GM23338 (cell line): Measurements from ENCODE around the gene CAT. TPM values are rescaled to one million over a fixed set of nuclear protein-coding genes. Genes with fewer than 3 reads are reported as not detected.

ENCODE experiments used
- ATAC-seq: fragments of 200-7000 bp; cut with Tn5 transposase; 3 replicates; pipeline ENCODE4 v1.9.1; 2020
- DNase-seq: peaks from one replicate; pipeline ENCODE4 v3.0.0-alpha.2; 2015; ENCODE audit warnings: low spot score
- H2AFZ ChIP-seq: fragments of 200-600 bp; sonication (generic); 2 replicates; pipeline ENCODE4 v1.8.0; 2016; ENCODE audit warnings: antibody characterized with exemption, mild to moderate bottlenecking, moderate library complexity
- H3F3A ChIP-seq: fragments of 200-600 bp; sonication (generic); replicated peaks from 2 replicates; pipeline ENCODE4 v1.8.0; 2017; ENCODE audit warnings: antibody characterized with exemption, mixed run types, low read depth
- H3K27ac ChIP-seq: fragments of 200-600 bp; sonication (generic); 2 replicates; pipeline ENCODE4 v1.6.1; 2016; ENCODE audit warnings: low read depth
- H3K27me3 ChIP-seq: fragments of 200-600 bp; sonication (generic); 2 replicates; pipeline ENCODE4 v1.8.0; 2016; ENCODE audit warnings: mild to moderate bottlenecking, mixed run types, moderate library complexity; ENCODE audit not compliant: insufficient read depth
- H3K36me3 ChIP-seq: fragments of 200-600 bp; sonication (generic); 2 replicates; pipeline ENCODE4 v1.8.0; 2016; ENCODE audit warnings: mild to moderate bottlenecking; ENCODE audit not compliant: insufficient read depth
- H3K4me1 ChIP-seq: fragments of 200-600 bp; sonication (generic); 2 replicates; pipeline ENCODE4 v1.8.0; 2016; ENCODE audit warnings: mild to moderate bottlenecking, moderate library complexity; ENCODE audit not compliant: insufficient read depth
- H3K4me2 ChIP-seq: fragments of 200-600 bp; sonication (generic); 2 replicates; pipeline ENCODE4 v1.7.1; 2017; ENCODE audit warnings: mixed run types
- H3K4me3 ChIP-seq: fragments of 200-600 bp; sonication (generic); 2 replicates; pipeline ENCODE4 v1.6.1; 2016; ENCODE audit warnings: mixed run types
- H3K79me2 ChIP-seq: fragments of 200-600 bp; sonication (generic); replicated peaks from 2 replicates; pipeline ENCODE4 v1.8.0; 2017; ENCODE audit warnings: mild to moderate bottlenecking; ENCODE audit not compliant: insufficient read depth
- H3K9me2 ChIP-seq: fragments of 200-600 bp; sonication (generic); 2 replicates; pipeline ENCODE4 v1.8.0; 2017; ENCODE audit not compliant: insufficient read depth
- H4K20me1 ChIP-seq: fragments of 200-600 bp; sonication (generic); replicated peaks from 2 replicates; pipeline ENCODE4 v1.8.0; 2017; ENCODE audit warnings: mild to moderate bottlenecking; ENCODE audit not compliant: insufficient read depth
- H3K27ac Mint-ChIP-seq: 2 replicates; pipeline ENCODE4 v1.8.0; 2020; ENCODE audit warnings: inconsistent platforms, mild to moderate bottlenecking, moderate library complexity, mixed read lengths
- H3K27me3 Mint-ChIP-seq: 3 replicates; pipeline ENCODE4 v1.8.0; 2022; ENCODE audit warnings: low read depth, mild to moderate bottlenecking, moderate library complexity, mixed read lengths, inconsistent platforms; ENCODE audit not compliant: insufficient read depth, poor library complexity
- H3K36me3 Mint-ChIP-seq: 3 replicates; pipeline ENCODE4 v1.8.0; 2021; ENCODE audit warnings: low read depth, mild to moderate bottlenecking, inconsistent platforms, moderate library complexity, mixed read lengths
- H3K4me1 Mint-ChIP-seq: 3 replicates; pipeline ENCODE4 v1.8.0; 2020; ENCODE audit warnings: mild to moderate bottlenecking, inconsistent platforms, mixed read lengths
- H3K4me3 Mint-ChIP-seq: 3 replicates; pipeline ENCODE4 v1.8.0; 2021; ENCODE audit warnings: moderate library complexity, mild to moderate bottlenecking, inconsistent platforms, mixed read lengths
- H3K9me3 Mint-ChIP-seq: 3 replicates; pipeline ENCODE4 v1.8.0; 2020; ENCODE audit warnings: moderate library complexity, mild to moderate bottlenecking, inconsistent platforms, mixed read lengths
- CREB1 ChIP-seq: fragments of 250-450 bp; sonication (Bioruptor Pico); IDR thresholded peaks from 2 replicates; pipeline ENCODE4 v1.5.0; 2020; ENCODE audit warnings: low read depth, mild to moderate bottlenecking, moderate library complexity
- EZH2phosphoT487 ChIP-seq: fragments of 200-600 bp; sonication (generic); IDR thresholded peaks from one replicate; pipeline ENCODE4 v1.8.1; 2018; ENCODE audit warnings: antibody characterized with exemption; ENCODE audit not compliant: unreplicated experiment
- JUNB ChIP-seq: IDR thresholded peaks from one replicate; pipeline ENCODE4 v1.6.1; 2016; ENCODE audit warnings: antibody characterized with exemption; ENCODE audit not compliant: unreplicated experiment
- NANOG ChIP-seq: IDR thresholded peaks from 2 replicates; pipeline ENCODE4 v1.6.1; 2016; ENCODE audit warnings: antibody characterized with exemption, borderline replicate concordance
- POLR2AphosphoS5 ChIP-seq: IDR thresholded peaks from 2 replicates; pipeline ENCODE4 v1.6.1; 2016; ENCODE audit warnings: antibody characterized with exemption, low read depth
- STAT1 ChIP-seq: IDR thresholded peaks from one replicate; pipeline ENCODE4 v1.6.1; 2016; ENCODE audit warnings: antibody characterized with exemption; ENCODE audit not compliant: unreplicated experiment
- ZNF114 ChIP-seq: fragments of 250-450 bp; sonication (Bioruptor Pico); IDR thresholded peaks from 2 replicates; pipeline ENCODE4 v1.5.0; 2020; ENCODE audit warnings: mild to moderate bottlenecking, moderate library complexity
- ZNF331 ChIP-seq: fragments of 250-450 bp; sonication (Bioruptor Pico); IDR thresholded peaks from 2 replicates; pipeline ENCODE4 v1.5.0; 2020; ENCODE audit warnings: low read depth, mild to moderate bottlenecking, moderate library complexity
- polyA plus RNA-seq: library from polyadenylated mRNA; unstranded; fragments of >200 nt; fragmentation: Nextera tagmentation; extraction: Ambion mirVana; gene quantifications from 2 replicates; pipeline ENCODE4 v1.2.1, GENCODE V29; 2016
- total RNA-seq: library from RNA; depleted of rRNA; stranded (reverse); fragments of >200 nt; shearing (Covaris generic); gene quantifications from 2 replicates; pipeline ENCODE4 v1.2.3, GENCODE V29; 2014
- TF ChIP-seq, protein P1 (sequence below): fragments of 250-450 bp; sonication (Bioruptor Pico); IDR thresholded peaks from 2 replicates; pipeline ENCODE4 v1.5.0; 2020; ENCODE audit warnings: mild to moderate bottlenecking, moderate library complexity
- TF ChIP-seq, protein P2 (sequence below): IDR thresholded peaks from one replicate; pipeline ENCODE4 v1.6.1; 2018; ENCODE audit warnings: antibody characterized with exemption; ENCODE audit not compliant: unreplicated experiment
- TF ChIP-seq, protein P3 (sequence below), 2 experiments: fragments of 200-600 bp in 1 of 2; sonication (generic) in 1 of 2; conservative IDR thresholded peaks; 2 replicates each; pipeline versions ENCODE4 v1.5.1 to v1.6.1; 2016 to 2017; ENCODE audit warnings: antibody characterized with exemption in 2 of 2, low read depth in 2 of 2, mild to moderate bottlenecking in 2 of 2, moderate library complexity in 1 of 2

The CAT gene
- total and polyA plus RNA-seq, 2 experiments from 2014 or later: 15.9 to 24.0 TPM

DNA sequence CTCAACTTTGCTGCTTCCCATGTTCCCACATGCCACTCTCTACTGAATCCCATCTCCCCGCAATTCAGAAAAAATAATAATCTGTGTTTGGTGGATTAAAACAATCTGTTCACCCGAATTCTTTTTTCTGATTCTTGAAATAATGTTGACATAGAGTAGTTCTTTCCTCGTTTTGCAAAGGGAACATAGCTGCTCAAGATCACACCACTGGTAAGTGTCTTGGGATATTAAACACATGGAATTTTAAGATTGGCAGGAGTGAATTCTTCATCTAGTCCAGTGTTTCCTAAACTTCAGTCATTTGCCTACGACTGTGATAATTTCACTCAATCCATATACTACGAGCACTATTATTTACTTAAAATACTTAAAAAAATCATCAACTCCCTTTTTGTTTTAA, 68.9 kb downstream of the CAT start:
- Mint-ChIP-seq H3K27me3 (peaks cover 4% of the 10 kb centered on the region), H3K36me3 (no peaks in the 10 kb centered on the region), H3K4me1 (no peaks in the 10 kb centered on the region; the same call in 2 of the 3 replicates), H3K9me3 (no peaks in the 10 kb centered on the region), H3K27ac (no peak overlapping the region), H3K4me3 (no peak overlapping the region)
- no peak for DNase-seq
- Histone ChIP-seq H3K27ac (no peak overlapping the region), H4K20me1 (no peaks in the 10 kb centered on the region), H3K4me3 (no peak overlapping the region), H2AFZ (peak overlapping the region; percentile 70; the same call in 1 of the 2 replicates), H3K9me2 (no peaks in the 10 kb centered on the region; the same call in 1 of the 2 replicates), H3K79me2 (no peaks in the 10 kb centered on the region), H3K36me3 (no peaks in the 10 kb centered on the region), H3K4me1 (no peaks in the 10 kb centered on the region), H3K4me2 (no peak overlapping the region), H3F3A (no peaks in the 10 kb centered on the region), H3K27me3 (no peaks in the 10 kb centered on the region)
- no peak for TF ChIP-seq EZH2phosphoT487
- no peak for TF ChIP-seq POLR2AphosphoS5
- TF ChIP-seq ZNF114 (CRISPR knock-in tag): no peak
- no peak for TF ChIP-seq ZNF331
- TF ChIP-seq CREB1 (CRISPR knock-in tag): no peak
- no peak for TF ChIP-seq STAT1
- TF ChIP-seq NANOG: no peak
- ATAC-seq: no peak

DNA sequence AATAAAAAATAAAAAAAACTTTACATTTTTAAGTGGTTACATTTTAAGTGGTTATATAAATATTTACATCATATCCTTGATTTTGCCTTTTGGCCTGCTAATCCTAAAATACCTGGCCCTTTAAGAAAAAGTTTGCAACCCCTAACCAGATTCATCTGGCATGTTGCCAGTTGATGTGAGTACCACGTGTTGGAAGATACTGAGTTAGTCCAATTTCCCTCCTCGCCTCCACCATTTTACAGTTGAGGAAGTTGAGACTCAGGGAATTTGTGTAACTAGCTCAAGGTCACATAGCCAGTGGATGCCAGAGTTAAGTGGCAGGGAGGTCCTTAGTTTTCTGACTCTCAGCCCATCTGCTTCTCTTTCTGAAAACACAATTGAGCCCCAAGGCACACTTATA, 69.8 kb downstream of the CAT start:
- H4K20me1 ChIP-seq: no peaks in the 10 kb centered on the region
- H3K36me3 ChIP-seq: no peaks in the 10 kb centered on the region
- DNase-seq: no peak
- H3K79me2 ChIP-seq: no peaks in the 10 kb centered on the region
- no peak overlapping the region for H3K27ac ChIP-seq
- 0 out of 2 replicates have a peak overlapping the region, but pooled peaks have one; percentile 28 for H2AFZ ChIP-seq
- Mint-ChIP-seq H3K4me3 (no peak overlapping the region), H3K36me3 (no peaks in the 10 kb centered on the region), H3K27ac (no peak overlapping the region), H3K4me1 (peaks cover 3% of the 10 kb centered on the region), H3K9me3 (no peaks in the 10 kb centered on the region), H3K27me3 (peaks cover 6% of the 10 kb centered on the region)
- no peak overlapping the region for H3K4me3 ChIP-seq
- H3K4me1 ChIP-seq: 0 out of 2 replicates have a peak, but pooled peaks cover 2% of the 10 kb centered on the region
- no peak for ATAC-seq
- H3K9me2 ChIP-seq: no peaks in the 10 kb centered on the region; the same call in 1 of the 2 replicates
- H3K4me2 ChIP-seq: no peak overlapping the region
- no peaks in the 10 kb centered on the region for H3K27me3 ChIP-seq
- H3F3A ChIP-seq: no peaks in the 10 kb centered on the region
- TF ChIP-seq JUNB (no peak), POLR2AphosphoS5 (no peak), CREB1 (CRISPR knock-in tag) (no peak), ZNF331 (no peak), ZNF114 (CRISPR knock-in tag) (no peak), STAT1 (no peak)
- TF ChIP-seq, protein P1, sequence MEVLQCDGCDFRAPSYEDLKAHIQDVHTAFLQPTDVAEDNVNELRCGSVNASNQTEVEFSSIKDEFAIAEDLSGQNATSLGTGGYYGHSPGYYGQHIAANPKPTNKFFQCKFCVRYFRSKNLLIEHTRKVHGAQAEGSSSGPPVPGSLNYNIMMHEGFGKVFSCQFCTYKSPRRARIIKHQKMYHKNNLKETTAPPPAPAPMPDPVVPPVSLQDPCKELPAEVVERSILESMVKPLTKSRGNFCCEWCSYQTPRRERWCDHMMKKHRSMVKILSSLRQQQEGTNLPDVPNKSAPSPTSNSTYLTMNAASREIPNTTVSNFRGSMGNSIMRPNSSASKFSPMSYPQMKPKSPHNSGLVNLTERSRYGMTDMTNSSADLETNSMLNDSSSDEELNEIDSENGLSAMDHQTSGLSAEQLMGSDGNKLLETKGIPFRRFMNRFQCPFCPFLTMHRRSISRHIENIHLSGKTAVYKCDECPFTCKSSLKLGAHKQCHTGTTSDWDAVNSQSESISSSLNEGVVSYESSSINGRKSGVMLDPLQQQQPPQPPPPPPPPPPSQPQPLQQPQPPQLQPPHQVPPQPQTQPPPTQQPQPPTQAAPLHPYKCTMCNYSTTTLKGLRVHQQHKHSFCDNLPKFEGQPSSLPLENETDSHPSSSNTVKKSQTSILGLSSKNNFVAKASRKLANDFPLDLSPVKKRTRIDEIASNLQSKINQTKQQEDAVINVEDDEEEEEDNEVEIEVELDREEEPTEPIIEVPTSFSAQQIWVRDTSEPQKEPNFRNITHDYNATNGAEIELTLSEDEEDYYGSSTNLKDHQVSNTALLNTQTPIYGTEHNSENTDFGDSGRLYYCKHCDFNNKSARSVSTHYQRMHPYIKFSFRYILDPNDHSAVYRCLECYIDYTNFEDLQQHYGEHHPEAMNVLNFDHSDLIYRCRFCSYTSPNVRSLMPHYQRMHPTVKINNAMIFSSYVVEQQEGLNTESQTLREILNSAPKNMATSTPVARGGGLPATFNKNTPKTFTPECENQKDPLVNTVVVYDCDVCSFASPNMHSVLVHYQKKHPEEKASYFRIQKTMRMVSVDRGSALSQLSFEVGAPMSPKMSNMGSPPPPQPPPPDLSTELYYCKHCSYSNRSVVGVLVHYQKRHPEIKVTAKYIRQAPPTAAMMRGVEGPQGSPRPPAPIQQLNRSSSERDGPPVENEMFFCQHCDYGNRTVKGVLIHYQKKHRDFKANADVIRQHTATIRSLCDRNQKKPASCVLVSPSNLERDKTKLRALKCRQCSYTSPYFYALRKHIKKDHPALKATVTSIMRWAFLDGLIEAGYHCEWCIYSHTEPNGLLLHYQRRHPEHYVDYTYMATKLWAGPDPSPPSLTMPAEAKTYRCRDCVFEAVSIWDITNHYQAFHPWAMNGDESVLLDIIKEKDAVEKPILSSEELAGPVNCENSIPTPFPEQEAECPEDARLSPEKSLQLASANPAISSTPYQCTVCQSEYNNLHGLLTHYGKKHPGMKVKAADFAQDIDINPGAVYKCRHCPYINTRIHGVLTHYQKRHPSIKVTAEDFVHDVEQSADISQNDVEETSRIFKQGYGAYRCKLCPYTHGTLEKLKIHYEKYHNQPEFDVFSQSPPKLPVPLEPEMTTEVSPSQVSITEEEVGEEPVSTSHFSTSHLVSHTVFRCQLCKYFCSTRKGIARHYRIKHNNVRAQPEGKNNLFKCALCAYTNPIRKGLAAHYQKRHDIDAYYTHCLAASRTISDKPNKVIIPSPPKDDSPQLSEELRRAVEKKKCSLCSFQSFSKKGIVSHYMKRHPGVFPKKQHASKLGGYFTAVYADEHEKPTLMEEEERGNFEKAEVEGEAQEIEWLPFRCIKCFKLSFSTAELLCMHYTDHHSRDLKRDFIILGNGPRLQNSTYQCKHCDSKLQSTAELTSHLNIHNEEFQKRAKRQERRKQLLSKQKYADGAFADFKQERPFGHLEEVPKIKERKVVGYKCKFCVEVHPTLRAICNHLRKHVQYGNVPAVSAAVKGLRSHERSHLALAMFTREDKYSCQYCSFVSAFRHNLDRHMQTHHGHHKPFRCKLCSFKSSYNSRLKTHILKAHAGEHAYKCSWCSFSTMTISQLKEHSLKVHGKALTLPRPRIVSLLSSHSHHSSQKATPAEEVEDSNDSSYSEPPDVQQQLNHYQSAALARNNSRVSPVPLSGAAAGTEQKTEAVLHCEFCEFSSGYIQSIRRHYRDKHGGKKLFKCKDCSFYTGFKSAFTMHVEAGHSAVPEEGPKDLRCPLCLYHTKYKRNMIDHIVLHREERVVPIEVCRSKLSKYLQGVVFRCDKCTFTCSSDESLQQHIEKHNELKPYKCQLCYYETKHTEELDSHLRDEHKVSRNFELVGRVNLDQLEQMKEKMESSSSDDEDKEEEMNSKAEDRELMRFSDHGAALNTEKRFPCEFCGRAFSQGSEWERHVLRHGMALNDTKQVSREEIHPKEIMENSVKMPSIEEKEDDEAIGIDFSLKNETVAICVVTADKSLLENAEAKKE (CRISPR knock-in tag): no peak
- TF ChIP-seq, protein P2, sequence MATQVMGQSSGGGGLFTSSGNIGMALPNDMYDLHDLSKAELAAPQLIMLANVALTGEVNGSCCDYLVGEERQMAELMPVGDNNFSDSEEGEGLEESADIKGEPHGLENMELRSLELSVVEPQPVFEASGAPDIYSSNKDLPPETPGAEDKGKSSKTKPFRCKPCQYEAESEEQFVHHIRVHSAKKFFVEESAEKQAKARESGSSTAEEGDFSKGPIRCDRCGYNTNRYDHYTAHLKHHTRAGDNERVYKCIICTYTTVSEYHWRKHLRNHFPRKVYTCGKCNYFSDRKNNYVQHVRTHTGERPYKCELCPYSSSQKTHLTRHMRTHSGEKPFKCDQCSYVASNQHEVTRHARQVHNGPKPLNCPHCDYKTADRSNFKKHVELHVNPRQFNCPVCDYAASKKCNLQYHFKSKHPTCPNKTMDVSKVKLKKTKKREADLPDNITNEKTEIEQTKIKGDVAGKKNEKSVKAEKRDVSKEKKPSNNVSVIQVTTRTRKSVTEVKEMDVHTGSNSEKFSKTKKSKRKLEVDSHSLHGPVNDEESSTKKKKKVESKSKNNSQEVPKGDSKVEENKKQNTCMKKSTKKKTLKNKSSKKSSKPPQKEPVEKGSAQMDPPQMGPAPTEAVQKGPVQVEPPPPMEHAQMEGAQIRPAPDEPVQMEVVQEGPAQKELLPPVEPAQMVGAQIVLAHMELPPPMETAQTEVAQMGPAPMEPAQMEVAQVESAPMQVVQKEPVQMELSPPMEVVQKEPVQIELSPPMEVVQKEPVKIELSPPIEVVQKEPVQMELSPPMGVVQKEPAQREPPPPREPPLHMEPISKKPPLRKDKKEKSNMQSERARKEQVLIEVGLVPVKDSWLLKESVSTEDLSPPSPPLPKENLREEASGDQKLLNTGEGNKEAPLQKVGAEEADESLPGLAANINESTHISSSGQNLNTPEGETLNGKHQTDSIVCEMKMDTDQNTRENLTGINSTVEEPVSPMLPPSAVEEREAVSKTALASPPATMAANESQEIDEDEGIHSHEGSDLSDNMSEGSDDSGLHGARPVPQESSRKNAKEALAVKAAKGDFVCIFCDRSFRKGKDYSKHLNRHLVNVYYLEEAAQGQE: no peak
- TF ChIP-seq, protein P3, sequence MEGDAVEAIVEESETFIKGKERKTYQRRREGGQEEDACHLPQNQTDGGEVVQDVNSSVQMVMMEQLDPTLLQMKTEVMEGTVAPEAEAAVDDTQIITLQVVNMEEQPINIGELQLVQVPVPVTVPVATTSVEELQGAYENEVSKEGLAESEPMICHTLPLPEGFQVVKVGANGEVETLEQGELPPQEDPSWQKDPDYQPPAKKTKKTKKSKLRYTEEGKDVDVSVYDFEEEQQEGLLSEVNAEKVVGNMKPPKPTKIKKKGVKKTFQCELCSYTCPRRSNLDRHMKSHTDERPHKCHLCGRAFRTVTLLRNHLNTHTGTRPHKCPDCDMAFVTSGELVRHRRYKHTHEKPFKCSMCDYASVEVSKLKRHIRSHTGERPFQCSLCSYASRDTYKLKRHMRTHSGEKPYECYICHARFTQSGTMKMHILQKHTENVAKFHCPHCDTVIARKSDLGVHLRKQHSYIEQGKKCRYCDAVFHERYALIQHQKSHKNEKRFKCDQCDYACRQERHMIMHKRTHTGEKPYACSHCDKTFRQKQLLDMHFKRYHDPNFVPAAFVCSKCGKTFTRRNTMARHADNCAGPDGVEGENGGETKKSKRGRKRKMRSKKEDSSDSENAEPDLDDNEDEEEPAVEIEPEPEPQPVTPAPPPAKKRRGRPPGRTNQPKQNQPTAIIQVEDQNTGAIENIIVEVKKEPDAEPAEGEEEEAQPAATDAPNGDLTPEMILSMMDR (conservative IDR thresholded peaks at IDR 0.05; ENCODE audit: low read depth in 2 of 2): no peak
